Chondrocyte (in vitro differentiated cells): ENCODE measurements around the gene NR1I2. TPM values are rescaled to one million over a fixed set of nuclear protein-coding genes. Genes with fewer than 3 reads are reported as not detected.
A peak's percentile ranks its signal among the peaks of the same experiment; 100 is the strongest.

ENCODE experiments used
- DNase-seq: peaks from one replicate; pipeline ENCODE4 v3.0.0; 2021; ENCODE audit warnings: mixed read lengths, low spot score
- H3K27ac Mint-ChIP-seq: one replicate; pipeline ENCODE4 v1.8.0; 2021; ENCODE audit warnings: mild to moderate bottlenecking, moderate library complexity, mixed read lengths; ENCODE audit not compliant: unreplicated experiment
- H3K27me3 Mint-ChIP-seq: 2 replicates; pipeline ENCODE4 v1.8.0; 2021; ENCODE audit warnings: low read depth, mixed read lengths
- H3K36me3 Mint-ChIP-seq: 2 replicates; pipeline ENCODE4 v1.8.0; 2021; ENCODE audit warnings: low read depth, mixed read lengths
- H3K4me1 Mint-ChIP-seq: 2 replicates; pipeline ENCODE4 v1.8.0; 2021; ENCODE audit warnings: low read depth, mild to moderate bottlenecking, mixed read lengths
- H3K4me3 Mint-ChIP-seq: one replicate; pipeline ENCODE4 v1.8.0; 2021; ENCODE audit warnings: mild to moderate bottlenecking, moderate library complexity, mixed read lengths; ENCODE audit not compliant: unreplicated experiment
- H3K9me3 Mint-ChIP-seq: 2 replicates; pipeline ENCODE4 v1.8.0; 2021; ENCODE audit warnings: low read depth, mixed read lengths
- total RNA-seq: library from RNA; stranded (reverse); gene quantifications from 3 replicates; pipeline ENCODE4 v1.2.1, GENCODE V29; 2021
- TF ChIP-seq, protein P1 (sequence below): fragments of 200-600 bp; sonication (generic); IDR thresholded peaks from 2 replicates; pipeline ENCODE4 v1.5.0; 2021; ENCODE audit warnings: antibody characterized with exemption, mild to moderate bottlenecking, moderate library complexity

The NR1I2 gene
- total RNA-seq, 1 donor from 2014 or later, result not detected

DNA sequence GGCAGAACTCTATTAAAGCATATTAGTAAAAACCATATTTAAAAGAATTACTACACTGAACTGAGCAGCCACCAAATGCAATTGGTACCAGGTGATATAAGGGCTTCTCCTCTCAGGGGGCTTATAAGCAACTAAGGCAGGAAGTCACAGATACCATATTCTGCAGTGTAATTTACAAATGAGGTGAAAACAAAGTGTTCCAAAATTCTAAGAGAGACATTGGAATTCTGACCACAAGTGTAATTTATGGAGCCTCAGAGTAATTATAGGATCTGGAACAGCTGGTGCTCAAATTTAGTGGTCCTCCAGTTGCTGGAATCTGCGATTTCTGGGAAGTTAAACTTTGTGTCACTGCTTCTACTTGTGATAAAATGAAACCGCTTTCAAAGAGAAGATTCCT, 3.1 kb upstream of the NR1I2 start:
- TF ChIP-seq, protein P1, sequence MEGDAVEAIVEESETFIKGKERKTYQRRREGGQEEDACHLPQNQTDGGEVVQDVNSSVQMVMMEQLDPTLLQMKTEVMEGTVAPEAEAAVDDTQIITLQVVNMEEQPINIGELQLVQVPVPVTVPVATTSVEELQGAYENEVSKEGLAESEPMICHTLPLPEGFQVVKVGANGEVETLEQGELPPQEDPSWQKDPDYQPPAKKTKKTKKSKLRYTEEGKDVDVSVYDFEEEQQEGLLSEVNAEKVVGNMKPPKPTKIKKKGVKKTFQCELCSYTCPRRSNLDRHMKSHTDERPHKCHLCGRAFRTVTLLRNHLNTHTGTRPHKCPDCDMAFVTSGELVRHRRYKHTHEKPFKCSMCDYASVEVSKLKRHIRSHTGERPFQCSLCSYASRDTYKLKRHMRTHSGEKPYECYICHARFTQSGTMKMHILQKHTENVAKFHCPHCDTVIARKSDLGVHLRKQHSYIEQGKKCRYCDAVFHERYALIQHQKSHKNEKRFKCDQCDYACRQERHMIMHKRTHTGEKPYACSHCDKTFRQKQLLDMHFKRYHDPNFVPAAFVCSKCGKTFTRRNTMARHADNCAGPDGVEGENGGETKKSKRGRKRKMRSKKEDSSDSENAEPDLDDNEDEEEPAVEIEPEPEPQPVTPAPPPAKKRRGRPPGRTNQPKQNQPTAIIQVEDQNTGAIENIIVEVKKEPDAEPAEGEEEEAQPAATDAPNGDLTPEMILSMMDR, result no peak
- Mint-ChIP-seq H3K27ac (no peak overlapping the region), H3K4me1 (peaks cover 4% of the 10 kb centered on the region), H3K9me3 (peaks cover 8% of the 10 kb centered on the region), H3K27me3 (no peaks in the 10 kb centered on the region), H3K4me3 (no peak overlapping the region), H3K36me3 (peaks cover 7% of the 10 kb centered on the region)
- no peak for DNase-seq

DNA sequence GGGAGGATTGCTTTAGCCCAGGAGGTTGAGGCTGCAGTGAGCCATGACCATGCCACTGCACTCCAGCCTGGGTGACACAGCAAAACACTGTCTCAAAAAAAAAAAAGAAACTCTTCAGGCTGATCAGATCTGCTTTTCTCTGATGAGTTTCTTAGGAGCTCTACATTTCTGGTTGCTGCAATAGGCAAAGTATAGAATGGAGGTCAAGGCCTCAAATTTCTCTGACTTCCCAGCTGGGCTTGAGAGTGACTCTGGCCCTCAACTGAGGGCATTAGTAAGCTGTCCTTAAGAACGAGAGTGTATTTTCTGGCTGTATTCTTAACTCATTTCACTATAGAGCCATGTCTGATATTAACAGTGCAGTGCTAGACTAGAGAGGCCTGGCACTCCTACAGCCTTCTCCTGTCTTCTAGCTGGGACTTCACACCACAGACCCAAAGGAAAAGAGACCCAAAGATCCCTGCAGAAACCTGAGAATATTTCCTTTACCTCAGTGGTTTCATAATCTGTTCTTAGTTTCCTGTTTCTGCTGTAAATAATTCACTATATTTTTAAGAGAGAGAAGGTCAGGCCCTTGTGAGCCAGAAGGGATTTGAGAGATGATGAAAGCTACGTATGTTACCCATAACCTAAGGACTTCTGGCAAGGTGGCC, 2.0 kb upstream of the NR1I2 start:
- peaks cover 4% of the 10 kb centered on the region for H3K4me1 Mint-ChIP-seq
- H3K9me3 Mint-ChIP-seq, result peaks cover 8% of the 10 kb centered on the region
- H3K27ac Mint-ChIP-seq, result peak overlapping the region; percentile 2
- TF ChIP-seq, protein P1, result no peak
- H3K27me3 Mint-ChIP-seq, result no peaks in the 10 kb centered on the region
- no peak for DNase-seq
- H3K4me3 Mint-ChIP-seq, result no peak overlapping the region
- peaks cover 7% of the 10 kb centered on the region for H3K36me3 Mint-ChIP-seq

DNA sequence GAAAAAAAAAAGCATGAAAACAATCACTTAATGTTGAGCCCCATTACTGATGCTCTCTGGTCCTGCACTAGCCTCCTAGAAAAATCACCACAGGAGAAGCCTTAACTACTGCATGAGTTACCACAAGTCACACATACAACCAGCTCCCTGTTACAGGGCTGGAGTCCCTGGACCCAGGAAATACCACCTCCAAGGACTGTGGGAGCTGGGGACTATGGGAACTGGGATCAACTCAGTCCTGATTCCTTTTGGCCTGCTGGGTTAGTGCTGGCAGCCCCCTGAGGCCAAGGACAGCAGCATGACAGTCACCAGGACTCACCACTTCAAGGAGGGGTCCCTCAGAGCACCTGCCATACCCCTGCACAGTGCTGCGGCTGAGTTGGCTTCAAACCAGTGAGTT, 559 bp downstream of the NR1I2 start:
- Mint-ChIP-seq H3K9me3 (no peaks in the 10 kb centered on the region), H3K27me3 (no peaks in the 10 kb centered on the region), H3K36me3 (no peaks in the 10 kb centered on the region), H3K27ac (no peak overlapping the region), H3K4me1 (peaks cover 4% of the 10 kb centered on the region), H3K4me3 (no peak overlapping the region)
- DNase-seq, result no peak
- TF ChIP-seq, protein P1, result no peak

DNA sequence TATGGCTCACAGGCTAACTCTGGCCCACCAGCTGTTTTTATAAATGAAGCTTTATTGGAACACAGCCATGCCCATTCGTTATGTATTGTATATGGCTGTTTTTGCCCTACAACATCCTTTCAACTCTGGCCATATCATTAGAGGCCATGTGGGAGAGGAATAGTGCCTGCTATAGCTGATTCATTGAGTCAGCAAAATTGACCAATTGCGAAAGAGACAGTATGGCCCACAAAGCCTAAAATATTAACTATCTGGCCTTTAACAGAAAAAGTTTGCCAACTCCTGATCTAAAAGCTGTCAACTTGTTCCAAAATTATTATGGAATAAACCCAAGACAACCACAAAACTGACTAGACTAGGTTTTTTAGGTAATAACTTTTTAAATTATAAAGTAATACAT, 1.4 kb downstream of the NR1I2 start:
- TF ChIP-seq, protein P1, result no peak
- Mint-ChIP-seq H3K4me3 (no peak overlapping the region), H3K9me3 (no peaks in the 10 kb centered on the region), H3K27me3 (no peaks in the 10 kb centered on the region), H3K4me1 (peaks cover 4% of the 10 kb centered on the region), H3K27ac (no peak overlapping the region), H3K36me3 (no peaks in the 10 kb centered on the region)
- DNase-seq, result no peak

DNA sequence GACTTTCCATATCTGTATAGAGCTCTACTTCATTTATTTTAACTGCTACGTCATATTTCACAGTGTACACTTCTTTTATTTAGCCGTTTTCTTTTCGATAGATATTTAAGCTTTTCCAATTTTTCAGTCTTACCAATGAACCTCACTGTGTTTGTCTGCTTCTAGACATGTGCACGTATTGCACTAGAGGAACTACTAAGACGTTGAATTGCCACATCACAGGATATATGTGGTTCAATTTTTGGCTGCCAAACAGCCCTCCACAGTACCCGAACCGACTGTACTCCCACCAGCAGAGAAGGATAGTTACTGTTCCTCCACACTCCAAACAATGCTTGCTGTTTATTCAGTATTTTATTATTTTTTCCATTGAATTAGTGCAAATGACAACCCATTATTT, 2.0 kb downstream of the NR1I2 start:
- H3K36me3 Mint-ChIP-seq, result no peaks in the 10 kb centered on the region
- DNase-seq, result no peak
- H3K4me3 Mint-ChIP-seq, result no peak overlapping the region
- no peak overlapping the region for H3K27ac Mint-ChIP-seq
- TF ChIP-seq, protein P1, result no peak
- H3K9me3 Mint-ChIP-seq, result no peaks in the 10 kb centered on the region
- peaks cover 4% of the 10 kb centered on the region for H3K4me1 Mint-ChIP-seq
- no peaks in the 10 kb centered on the region for H3K27me3 Mint-ChIP-seq
